Stimulated activated CD4-positive, alpha-beta T cell treated with anti-CD3 and anti-CD28 coated beads, Interleukin-1b, Interleukin-23, amount 100 ng/mL, for 1 hour (primary cell): ENCODE results near the gene NUP210L.

Experiments used
- DNase-seq, 2 donors: peaks; one replicate each; pipeline ENCODE4 v3.0.0-alpha.2; 2020; ENCODE audit warnings: low read depth in 2 of 2

The NUP210L gene

DNA sequence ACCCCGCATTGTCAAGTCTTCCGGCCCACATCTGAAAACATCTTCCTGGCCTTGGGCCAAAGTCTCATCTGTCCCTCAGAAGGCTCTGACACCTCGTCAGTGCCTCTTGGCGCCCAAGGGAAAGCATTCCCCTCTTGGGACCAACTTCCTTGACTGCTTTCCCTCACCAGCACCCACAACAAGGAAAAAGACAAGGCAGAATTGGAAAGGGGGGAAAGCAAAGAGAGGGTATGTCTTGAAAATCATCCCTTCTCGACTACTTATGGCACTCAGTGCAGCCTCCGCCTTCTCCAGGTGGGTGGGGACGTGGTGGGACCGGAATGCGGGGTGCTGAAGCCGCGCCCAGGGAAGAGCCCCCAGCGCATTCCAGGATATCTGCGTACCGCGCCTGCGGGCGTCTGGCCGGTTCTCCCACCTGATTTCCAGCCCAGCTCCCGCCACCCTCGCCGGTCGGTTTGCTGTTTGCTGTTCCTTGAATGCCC is 191.0 kb downstream of the NUP210L start:
- DNase-seq = no peak

DNA sequence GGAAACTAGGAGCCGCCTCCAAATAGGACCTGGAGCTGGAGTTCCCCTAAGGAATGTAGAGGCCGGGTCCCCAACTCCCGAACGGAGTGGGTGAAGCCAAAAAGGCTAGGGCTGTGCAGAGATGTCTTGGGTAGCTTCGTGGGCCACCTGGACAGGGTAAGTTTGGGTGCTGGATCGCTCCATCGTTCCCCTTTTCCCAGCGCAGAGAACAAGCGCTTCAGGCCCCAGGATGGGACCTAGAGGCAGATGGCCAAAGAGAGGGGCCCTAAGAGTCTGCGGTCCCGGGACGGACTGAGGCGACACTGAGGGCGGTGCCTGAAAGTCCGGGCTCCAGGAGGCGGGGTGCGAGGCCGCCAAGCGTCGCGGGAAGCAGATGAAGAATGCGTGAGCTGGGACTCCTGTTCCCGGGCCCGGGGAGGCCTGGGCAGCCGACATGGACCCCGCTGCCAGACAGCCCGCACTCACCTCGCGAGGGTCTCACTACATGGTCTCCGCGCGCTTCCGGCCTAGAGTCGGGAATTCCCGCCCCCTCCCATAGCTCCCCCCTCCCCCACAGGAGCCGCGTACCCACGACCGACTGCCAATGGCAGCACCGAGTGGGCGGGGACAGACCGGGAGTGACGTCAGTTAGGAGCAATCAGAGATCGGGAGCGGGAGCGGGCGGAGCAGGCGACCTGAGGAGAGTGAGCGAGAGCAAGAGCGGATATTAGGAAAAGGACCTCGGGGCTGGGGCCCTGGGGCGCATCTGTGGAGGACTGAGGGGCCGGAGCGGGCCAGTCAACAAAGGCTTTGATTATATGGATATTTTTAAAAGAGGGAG is 191.6 kb downstream of the NUP210L start, which contains the start of gene SLC39A1:
Gene SLC39A1 (minus strand): TSS at position 508 of the 820 bp plus-strand sequence. CDS start 822 bp downstream, outside the sequence.
- peak; percentile 80 to 91 for DNase-seq

DNA sequence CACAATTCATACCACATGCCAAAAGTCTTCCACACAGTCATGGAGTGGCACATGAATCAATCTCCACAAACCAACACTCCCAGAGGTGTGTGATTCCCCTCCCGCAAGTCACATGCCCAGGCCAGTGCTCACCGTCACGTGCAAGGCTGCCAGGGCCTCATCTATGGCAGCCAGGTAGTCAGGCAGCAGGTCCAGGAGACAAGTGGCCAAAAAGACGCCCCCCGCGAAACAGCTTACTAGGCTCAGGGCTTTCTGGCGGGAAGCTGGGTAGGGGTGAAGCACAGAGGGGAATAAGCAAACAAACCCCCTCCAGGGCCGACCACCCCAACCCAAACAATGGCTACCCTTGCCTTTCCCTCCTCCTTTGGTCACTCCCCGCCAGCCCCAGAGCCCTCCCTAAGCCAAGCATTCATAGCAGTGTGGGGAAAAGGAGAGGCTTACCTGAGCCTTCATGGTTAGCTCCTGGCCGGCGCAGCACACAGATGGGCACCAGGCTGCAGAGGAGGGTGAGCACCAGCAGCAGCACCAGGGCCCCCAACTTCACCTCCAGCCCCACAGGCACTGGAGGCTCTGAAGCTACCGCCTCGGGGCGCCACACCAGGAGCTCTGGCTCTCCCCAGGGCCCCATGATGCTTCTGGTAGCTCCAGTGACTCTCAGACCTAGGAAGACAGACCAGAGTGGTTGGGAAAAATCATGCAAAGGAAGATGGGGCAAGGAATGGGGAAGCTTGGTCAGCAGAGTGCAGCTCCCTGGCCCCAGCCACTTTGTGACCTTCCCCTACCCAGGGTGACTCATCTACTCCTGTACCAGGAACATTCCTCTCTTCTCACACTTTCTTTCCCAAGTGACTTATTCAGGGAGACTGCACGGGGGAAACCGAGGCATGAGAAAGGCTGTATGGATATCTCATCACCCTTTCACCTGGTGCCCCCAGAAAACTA is 192.5 kb downstream of the NUP210L start:
- no peak for DNase-seq

DNA sequence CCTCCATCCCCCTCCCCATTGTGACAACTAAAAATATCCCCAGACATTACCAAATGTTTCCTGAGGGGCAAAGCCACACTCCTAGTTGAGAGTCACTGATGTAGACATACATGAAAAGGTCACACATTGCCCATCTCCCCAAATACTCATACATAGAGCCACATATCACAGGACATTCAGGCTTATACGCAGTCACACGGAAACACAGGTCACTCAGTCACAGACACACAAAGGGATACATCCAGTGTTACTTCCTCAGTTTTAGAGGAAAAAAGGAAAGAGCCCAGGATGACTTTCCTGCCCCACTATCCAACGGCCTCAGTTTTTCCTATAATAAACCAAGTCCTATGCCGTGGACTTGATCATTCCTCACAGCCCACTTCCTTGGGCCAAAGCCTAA is 193.5 kb downstream of the NUP210L start:
- no peak for DNase-seq

DNA sequence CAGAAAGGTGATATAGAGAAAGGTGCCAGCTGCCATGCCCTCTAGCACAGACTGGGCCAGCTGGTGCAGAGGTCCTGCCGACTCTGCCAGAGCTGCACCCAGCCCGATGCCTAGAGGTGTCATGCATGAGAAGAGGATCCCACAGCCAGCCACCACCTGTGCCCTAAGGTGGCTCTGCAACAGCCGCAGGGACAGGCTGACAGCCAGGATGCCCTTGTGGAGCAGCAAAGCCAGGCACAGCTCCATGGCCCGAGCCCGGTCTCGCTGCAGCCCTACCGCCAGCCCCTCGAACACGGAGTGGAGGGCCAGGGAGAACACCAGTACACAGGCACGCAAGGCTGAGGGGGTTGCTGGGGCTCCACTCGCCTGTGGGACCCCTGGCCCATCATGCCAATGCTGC is 194.7 kb downstream of the NUP210L start:
- DNase-seq = no peak

DNA sequence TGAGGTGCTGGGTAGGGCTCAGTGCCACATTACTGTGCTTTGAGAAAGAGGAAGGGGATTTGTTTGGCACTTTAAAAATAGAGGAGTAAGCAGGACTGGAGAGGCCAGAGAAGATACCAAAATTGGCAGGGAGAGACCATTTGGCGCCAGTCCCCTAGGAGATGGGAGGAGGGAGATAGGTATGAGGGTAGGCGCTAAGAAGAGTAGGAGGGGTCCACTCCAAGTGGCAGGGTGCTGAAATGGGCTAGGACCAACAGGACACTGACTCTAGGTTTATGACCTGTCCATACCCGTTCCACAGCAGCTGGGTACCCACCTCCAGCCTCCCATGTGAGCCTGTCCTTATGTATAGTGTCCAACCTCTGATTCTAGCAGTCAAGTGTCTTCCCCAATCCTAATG is 195.4 kb downstream of the NUP210L start:
- DNase-seq = no peak

DNA sequence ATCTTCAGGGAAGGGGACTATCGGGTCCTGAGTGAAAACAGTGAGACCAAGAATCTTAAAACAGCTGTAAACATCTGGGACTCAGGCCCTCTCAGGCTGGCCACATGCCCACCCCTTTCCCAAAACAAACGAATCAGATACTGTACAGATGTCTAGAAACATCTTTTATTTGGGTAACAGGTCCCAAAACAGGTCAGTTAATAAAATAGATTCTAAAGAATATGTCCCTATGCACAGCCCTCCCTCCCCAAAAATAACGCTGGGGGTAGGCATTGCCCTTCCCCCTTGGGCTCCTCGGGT is 196.0 kb downstream of the NUP210L start:
- DNase-seq = no peak

DNA sequence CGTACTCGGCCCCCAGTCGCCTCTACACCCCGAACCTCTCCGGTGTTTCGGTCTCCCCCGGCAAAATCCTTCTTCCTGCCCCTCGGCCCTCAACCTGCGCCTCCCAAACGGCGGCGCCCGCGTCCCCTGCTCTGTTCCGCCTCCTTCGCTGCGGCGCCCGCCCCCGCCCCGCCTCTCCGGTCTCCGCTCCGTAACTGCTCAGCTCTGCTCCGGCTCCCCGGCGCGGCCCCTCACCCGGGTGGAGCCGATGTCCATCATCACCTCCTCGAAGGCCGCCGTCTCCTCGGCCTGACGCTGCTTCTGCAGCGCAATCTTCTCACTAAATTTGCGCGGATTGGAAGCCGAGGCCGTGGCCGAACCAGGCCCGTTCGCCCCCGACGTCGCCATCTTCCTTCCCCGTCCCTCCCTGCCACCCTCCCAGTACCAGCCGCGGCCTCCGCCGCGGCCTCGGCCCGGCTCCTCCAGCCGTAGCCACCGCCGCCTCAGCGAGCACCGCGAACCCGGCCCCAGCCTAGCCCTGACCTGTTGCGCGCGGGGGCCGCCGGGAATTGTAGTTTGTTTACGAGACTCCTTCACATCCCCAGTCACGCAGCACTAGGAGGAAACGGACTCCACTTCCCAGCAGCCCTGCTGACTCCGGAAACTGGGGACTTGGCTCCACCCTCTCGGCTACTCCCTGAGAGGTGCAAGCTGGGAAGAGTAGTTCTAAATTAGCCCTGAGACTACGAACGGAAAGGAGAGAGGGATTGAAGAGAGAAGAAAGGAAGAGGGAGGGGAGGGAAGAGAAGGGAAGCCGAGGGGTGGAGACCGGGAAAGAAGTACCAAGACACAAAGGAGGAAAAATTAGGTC is 196.5 kb downstream of the NUP210L start, which contains the start of gene CRTC2:
Gene CRTC2 (minus strand): TSS at position 502 of the 850 bp plus-strand sequence. CDS start 115 bp downstream, at position 387.
- peak; percentile 87 to 88 for DNase-seq

DNA sequence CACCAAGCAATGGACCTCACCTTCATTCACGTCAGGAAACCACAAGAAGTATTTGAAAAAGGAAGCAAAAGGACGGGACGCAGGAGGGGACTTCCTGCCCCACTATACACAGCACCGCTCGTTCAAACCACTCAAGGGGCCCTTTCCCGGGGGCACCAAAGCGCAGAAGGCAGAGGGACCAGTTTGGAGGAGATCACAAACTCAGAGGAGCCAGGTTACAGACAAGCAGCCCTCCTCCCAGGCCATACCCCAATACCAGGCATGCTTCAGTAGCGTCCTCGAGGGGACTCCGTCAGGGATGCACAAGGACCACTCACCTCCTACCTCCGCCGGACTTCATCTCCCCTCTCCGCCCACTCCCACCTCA is 197.1 kb downstream of the NUP210L start:
- DNase-seq = no peak

DNA sequence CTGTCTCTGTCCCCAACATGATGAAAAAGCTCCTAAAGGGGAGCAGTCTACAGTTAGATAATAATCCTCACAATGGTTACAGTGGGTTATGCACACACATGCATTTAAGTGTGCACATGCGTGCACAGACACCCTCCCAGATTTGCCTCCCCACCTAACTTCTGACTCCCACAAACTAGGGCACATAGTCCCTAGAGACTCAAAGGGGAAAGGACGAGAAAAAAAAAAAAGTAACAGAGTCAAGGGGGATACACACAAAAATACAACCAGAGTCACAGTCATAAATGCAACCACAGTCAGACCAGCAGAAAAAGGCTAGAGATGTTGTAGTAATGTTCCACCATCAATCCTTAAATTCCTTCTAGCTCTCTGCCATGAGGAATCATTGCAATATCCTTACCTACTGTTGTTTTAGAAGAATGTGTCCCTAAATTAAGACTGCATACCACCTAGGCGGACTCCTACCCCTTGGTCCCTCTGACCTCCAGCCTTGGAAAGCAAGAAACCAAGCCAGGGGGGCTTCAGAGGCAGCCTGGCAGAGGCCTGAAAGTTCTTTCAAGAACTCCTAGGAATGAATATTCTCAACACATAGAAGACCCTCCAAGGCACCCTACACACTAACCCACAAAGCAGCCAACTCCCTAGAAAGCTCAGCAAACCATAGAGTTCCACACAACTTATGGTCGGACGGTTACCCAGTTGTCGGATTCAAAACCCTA is 197.7 kb downstream of the NUP210L start:
- DNase-seq = no peak

DNA sequence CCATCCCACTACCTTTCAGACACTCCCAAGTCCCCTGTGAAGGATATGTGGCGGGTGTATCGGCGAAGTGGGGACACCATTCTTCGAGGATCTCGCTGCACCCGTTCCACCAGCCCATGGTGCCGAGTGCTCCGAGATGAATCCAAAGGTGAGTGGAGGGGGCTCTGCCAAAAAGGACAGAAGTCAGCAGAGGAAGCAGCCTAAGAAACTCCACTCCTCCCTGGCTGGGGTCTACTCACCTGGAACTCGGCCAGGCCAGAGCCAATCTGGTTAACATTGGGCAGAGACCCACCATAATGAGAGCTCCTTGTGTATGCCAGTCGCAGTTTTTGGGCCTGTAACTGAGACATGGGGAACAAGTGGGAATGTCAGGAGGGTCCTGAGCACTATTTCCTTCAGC is 200.0 kb downstream of the NUP210L start:
- DNase-seq = no peak

DNA sequence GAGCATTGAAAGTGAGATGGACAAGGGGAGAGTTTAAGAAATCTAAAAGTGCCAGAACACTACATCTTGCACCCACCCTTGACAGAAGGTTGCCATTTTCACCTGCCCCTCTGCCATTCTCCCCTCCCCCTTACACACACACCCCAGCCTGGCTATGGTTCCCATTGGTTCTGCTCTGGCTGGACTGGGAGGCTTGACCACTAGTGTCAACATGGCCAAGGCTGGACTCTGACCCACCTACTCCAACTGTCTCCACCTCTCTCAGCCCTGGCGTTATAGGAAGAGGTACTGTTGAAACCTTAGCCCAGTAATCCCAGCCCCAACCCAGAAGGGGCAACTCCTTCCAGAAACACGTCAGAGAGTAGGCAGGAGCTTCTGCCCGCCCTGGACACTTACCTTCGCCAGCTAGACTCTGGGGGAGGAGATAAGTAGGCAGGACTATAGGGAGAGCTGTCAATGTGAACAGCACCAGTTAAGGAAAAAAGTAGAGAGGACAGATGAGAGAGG is 201.0 kb downstream of the NUP210L start:
- no peak for DNase-seq

DNA sequence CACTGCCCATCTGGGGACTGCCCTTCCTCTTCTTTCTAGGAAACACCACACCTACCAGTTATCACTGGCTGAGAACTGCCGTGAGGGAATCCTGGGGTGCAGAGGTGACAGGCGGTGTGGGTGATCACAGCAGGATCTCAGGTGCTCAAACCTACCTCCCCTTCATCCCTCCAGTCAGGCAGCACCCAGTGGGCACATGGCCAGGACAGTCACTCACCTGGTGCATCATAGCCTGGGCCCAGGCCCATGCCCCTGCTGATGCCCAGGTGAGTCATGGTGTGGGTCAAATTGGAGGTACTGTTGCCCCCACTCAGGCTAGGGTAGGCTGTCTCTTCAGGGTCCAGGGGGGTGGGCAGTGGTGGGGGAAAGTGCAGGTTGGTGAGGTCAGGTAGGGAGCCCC is 203.1 kb downstream of the NUP210L start:
- no peak for DNase-seq

DNA sequence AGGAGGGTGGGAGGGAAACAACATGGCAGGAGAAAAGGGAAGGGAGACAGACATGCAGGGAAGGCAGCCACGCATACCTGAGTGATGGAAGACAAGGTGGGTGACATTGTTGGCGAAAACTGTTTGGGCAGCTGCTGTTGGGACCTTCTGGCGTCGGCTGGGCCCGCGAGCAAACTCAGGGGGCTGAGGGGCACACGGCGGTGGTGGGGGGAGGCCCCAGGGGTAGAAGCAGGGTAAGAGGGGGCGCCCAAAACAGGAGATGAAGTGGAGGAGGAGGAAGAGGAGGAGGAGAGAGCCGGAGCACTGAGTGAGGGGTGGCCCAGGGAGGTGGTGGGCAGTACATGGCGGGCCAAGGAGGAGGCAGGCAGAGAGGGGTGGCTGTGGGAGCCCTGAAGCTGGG is 203.7 kb downstream of the NUP210L start:
- DNase-seq = no peak

DNA sequence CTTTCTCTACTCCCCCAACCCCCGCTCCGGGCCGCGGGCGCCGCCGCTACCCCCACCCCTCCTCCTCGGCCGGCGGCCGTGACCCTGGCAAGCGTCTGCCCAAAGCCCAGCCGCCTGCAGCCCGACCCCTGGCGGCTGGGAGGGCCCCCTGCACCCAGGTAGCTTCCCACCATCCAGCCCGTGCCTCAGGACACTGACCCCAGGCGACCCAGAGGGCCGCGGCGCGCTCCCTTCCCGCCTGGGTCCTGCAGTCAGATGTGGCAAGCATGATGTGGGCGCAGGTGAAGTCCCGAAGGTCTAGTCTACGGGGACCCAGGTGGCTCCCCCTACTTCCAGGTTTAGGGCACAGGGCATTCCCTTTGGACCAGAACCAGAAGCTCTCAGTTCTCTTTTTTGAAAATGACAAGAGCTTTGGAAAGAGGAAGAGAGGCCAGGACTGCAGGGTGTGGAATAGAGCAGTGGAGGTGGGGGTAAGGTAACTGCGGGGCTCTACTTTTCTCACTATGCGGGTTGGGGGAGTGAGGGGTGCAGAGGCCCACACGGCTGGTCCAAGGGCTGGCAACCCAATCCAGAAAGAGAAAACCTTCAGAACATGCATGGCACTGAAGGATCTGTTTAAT is 208.1 kb downstream of the NUP210L start, which contains the start of gene DENND4B:
Gene DENND4B (minus strand): TSS at position 97 of the 620 bp plus-strand sequence. CDS start 2,344 bp downstream, outside the sequence.
- DNase-seq = peak; percentile 46 to 52

DNA sequence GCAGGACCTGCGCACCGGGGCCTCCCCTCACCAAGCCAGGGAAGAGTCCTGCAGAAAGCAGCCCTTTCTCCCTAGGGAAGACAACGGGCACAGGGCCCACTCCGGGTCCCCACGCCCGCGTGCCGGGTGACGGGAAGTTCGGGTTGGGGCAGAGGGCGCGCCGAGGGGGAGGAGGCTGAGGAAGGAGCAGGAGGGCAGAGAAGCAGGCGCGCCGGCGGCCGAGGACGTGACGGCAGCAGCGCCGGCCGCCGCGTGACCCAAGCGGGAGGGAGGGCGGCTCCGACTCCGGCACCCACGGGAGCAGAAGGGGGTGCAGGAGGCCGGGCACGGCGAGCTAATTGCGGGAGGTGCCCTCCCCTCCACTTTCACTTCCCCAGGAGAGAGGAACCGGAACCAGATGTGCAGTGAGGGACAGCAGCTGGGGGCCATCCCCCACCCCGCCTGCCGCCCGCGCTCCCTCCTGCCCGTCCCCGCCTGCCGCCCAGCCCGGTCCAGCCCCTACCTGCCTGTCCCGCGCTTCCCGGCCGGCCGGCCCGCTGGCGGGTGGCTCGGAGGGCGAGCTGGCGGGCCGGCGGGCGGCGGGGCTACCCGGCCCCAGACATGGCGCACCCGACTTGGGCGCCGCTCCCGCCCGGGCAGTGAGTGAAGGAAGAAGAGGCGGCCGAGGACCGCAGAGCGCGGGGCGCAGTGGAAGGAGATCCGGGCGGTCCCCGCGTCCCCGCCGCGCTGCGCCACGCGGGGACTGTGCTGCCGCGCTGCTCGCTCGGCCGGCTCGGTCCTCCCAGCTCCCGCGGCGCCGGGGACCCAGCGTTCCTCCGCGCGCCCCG is 208.9 kb downstream of the NUP210L start:
- DNase-seq = no peak

DNA sequence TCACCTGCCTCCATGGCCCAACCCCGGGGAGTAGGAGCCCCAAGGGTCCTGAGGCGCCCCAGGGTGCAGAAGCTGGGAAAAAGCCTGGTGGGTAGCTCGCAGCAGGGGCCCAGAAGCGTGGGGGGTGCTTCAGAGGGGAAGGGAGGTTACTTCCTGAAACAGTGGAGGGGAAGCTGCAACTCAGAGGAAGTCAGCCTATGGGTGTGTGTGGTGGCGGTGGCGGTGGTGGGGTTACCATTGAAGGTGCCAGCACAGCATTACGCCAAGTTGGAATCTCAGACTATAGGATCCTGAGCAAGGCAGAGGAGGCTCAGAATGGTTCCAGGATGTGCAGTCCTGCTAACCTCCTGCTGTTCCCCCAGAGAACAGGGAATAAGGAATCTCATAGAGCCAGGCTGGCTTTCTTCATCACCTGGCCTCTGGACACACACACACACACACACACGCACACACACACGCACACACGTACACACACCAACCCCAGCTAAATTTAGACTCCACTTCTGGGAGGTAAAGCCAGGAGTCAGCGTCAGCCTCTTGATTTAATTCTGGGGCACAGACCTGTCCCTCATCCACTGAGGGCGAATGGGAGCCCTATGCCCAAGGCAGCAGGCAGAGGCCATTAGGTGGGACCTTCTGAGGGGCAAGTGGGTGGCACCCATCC is 209.6 kb downstream of the NUP210L start:
- no peak for DNase-seq

DNA sequence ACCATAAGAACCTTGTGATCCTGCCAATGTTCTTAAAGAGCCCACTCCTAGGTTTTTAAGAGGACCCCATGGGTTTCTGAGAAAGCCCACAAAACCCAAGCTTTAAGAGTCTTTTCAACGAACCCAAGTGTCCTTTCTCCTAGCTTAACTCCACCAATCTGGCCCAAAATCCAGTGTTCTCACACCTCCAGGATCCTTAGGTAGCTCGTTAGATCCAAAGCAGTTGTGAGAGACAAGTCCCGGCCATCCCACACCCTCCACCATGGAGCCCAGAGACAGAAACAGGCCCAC is 210.1 kb downstream of the NUP210L start:
- no peak for DNase-seq
